HepG2 (cell line): ENCODE data around the gene CDCA5. TPM values are rescaled to one million over a fixed set of nuclear protein-coding genes. Genes with fewer than 3 reads are reported as not detected.
A peak's percentile ranks its signal among the peaks of the same experiment; 100 is the strongest.

Source experiments
- ATAC-seq: fragments of 200-7000 bp; cut with Tn5 transposase; 3 replicates; pipeline ENCODE4 v1.9.1; 2020; ENCODE audit warnings: mild to moderate bottlenecking, moderate library complexity
- BruUV-seq: library from RNA; stranded (reverse); fragments of 400-500 nt; replicated peaks from 2 replicates; lab custom pipeline; 2021; lab: Mats Ljungman, UMichigan
- CTCF ChIA-PET: fragments of 300-600 bp; formaldehyde crosslinking; extraction: SDS; loops from one replicate; lab custom pipeline; 2021; ENCODE audit warnings: low total read pairs, inconsistent platforms, low intra/inter-chr PET ratio; lab: Yijun Ruan, JAX
- POLR2A ChIA-PET: fragments of 350-600 bp; sonication (Branson Sonifier 250); formaldehyde crosslinking; loops from one replicate; lab custom pipeline; 2020; ENCODE audit warnings: antibody characterized with exemption, inconsistent platforms; lab: Yijun Ruan, JAX
- DNase-seq: peaks from one replicate; pipeline ENCODE4 v3.0.0-alpha.2; 2015; ENCODE audit warnings: low spot score
- FAIRE-seq: peaks from 3 replicates; lab custom pipeline; 2011; peaks lifted over from hg19 to GRCh38; lab: Jason Lieb, UNC
- H2AFZ ChIP-seq: one replicate; pipeline ENCODE4 v1.6.1; 2011; ENCODE audit warnings: low read length, inconsistent platforms
- H3K27ac ChIP-seq: fragments of 300-600 bp; 3 replicates; pipeline ENCODE4 v1.8.0; 2011; ENCODE audit warnings: mixed run types, mild to moderate bottlenecking, mixed read lengths, low read length, inconsistent platforms; ENCODE audit not compliant: insufficient read depth; ENCODE audit errors: extremely low read length
- H3K27me3 ChIP-seq, 2 experiments: fragments of 200-600 bp in 1 of 2; 2 replicates in 1 of 2; 3 replicates in 1 of 2; pipeline versions ENCODE4 v1.6.0 to v1.8.0; 2011; ENCODE audit warnings: low read length in 2 of 2, mild to moderate bottlenecking in 2 of 2, moderate library complexity in 2 of 2, inconsistent platforms in 1 of 2; ENCODE audit not compliant: insufficient read depth in 2 of 2, control insufficient read depth in 1 of 2
- H3K36me3 ChIP-seq, 2 experiments: fragments of 200-600 bp in 1 of 2; replicated peaks in 1 of 2; 2 replicates in 1 of 2; 3 replicates in 1 of 2; pipeline versions ENCODE4 v1.5.1 to v1.8.0; 2011; ENCODE audit warnings: low read length in 2 of 2, inconsistent platforms in 1 of 2; ENCODE audit not compliant: insufficient read depth in 2 of 2, control insufficient read depth in 1 of 2
- H3K4me1 ChIP-seq: 2 replicates; pipeline ENCODE4 v1.5.1; 2012; ENCODE audit warnings: low read length, inconsistent platforms; ENCODE audit not compliant: insufficient read depth
- H3K4me2 ChIP-seq: 2 replicates; pipeline ENCODE4 v1.6.0; 2011; ENCODE audit warnings: low read depth, low read length, inconsistent platforms
- H3K4me3 ChIP-seq, 3 experiments: fragments of 200-600 bp in 1 of 3; sonication (generic), shearing (Covaris generic) in 1 of 3; replicated peaks in 1 of 3; 2 replicates each; pipeline ENCODE4 v1.5.1; 2011 to 2016; ENCODE audit warnings: low read length in 3 of 3, inconsistent platforms in 2 of 3, low read depth in 2 of 3, mild to moderate bottlenecking in 2 of 3, control low read depth in 1 of 3, mixed read lengths in 1 of 3; ENCODE audit not compliant: insufficient read depth in 1 of 3
- H3K79me2 ChIP-seq: one replicate; pipeline ENCODE4 v1.6.1; 2011; ENCODE audit warnings: low read length, inconsistent platforms; ENCODE audit not compliant: insufficient read depth
- H3K9ac ChIP-seq: 2 replicates; pipeline ENCODE4 v1.6.0; 2011; ENCODE audit warnings: mild to moderate bottlenecking, low read depth, low read length, inconsistent platforms; ENCODE audit not compliant: insufficient read depth
- H3K9me3 ChIP-seq: 2 replicates; pipeline ENCODE4 v1.5.1; 2012; ENCODE audit warnings: mild to moderate bottlenecking, low read length
- H4K20me1 ChIP-seq: 2 replicates; pipeline ENCODE4 v1.6.0; 2011; ENCODE audit warnings: inconsistent platforms, mild to moderate bottlenecking, low read length, moderate library complexity; ENCODE audit not compliant: insufficient read depth
- FOXO1 ChIP-seq: sonication (generic); formaldehyde crosslinking; IDR thresholded peaks from 2 replicates; pipeline ENCODE4 v1.4.0; 2020; ENCODE audit warnings: missing genetic modification reagents
- GATAD1 ChIP-seq: IDR thresholded peaks from 2 replicates; pipeline ENCODE4 v1.6.1; 2016; ENCODE audit warnings: missing genetic modification reagents, missing compliant biosample characterization
- HOXA5 ChIP-seq: sonication (generic); formaldehyde crosslinking; IDR thresholded peaks from 2 replicates; pipeline ENCODE4 v1.4.0; 2020; ENCODE audit warnings: missing genetic modification reagents
- ISX ChIP-seq: sonication (generic); formaldehyde crosslinking; conservative IDR thresholded peaks from 2 replicates; pipeline ENCODE4 v1.5.0; 2020; ENCODE audit warnings: missing genetic modification reagents
- KLF12 ChIP-seq: sonication (generic); formaldehyde crosslinking; IDR thresholded peaks from 2 replicates; pipeline ENCODE4 v1.4.0; 2020; ENCODE audit warnings: missing genetic modification reagents, borderline replicate concordance
- KMT2B ChIP-seq: IDR thresholded peaks from 2 replicates; pipeline ENCODE4 v1.6.1; 2016; ENCODE audit warnings: missing genetic modification reagents, missing compliant biosample characterization
- MXD1 ChIP-seq: sonication (generic); formaldehyde crosslinking; IDR thresholded peaks from 2 replicates; pipeline ENCODE4 v1.4.0; 2020; ENCODE audit warnings: mild to moderate bottlenecking, missing genetic modification reagents
- PCBP2 ChIP-seq: fragments of 200-400 bp; formaldehyde crosslinking; optimal IDR thresholded peaks from 2 replicates; pipeline ENCODE3; 2018; ENCODE audit warnings: low read length, low read depth; ENCODE audit not compliant: poor library complexity, severe bottlenecking
- PLRG1 ChIP-seq: fragments of 450-650 bp; conservative IDR thresholded peaks from 2 replicates; pipeline ENCODE4 v1.6.1; 2016
- RBM39 ChIP-seq: fragments of 200-400 bp; formaldehyde crosslinking; IDR thresholded peaks from one replicate; pipeline ENCODE4 v1.6.1; 2018; ENCODE audit warnings: antibody characterized with exemption, mild to moderate bottlenecking, low read depth, low read length; ENCODE audit not compliant: poor library complexity, severe bottlenecking
- ZEB1 ChIP-seq: IDR thresholded peaks from 2 replicates; pipeline ENCODE4 v1.6.1; 2012; ENCODE audit warnings: mild to moderate bottlenecking, low read depth, inconsistent platforms; ENCODE audit not compliant: insufficient replicate concordance
- ZNF251 ChIP-seq: sonication (generic); formaldehyde crosslinking; IDR thresholded peaks from 2 replicates; pipeline ENCODE4 v1.9.0; 2021; ENCODE audit warnings: mild to moderate bottlenecking, missing genetic modification reagents
- ZNF556 ChIP-seq: sonication (generic); formaldehyde crosslinking; IDR thresholded peaks from 2 replicates; pipeline ENCODE4 v1.4.0; 2020; ENCODE audit warnings: mild to moderate bottlenecking, missing genetic modification reagents, borderline replicate concordance
- WGBS: methylation state at CpG from one replicate; pipeline ENCODE4 v1.1.6; 2017; ENCODE audit warnings: low lambda C conversion rate; 5-methylcytosine and 5-hydroxymethylcytosine counted together
- in situ Hi-C: cut with HindIII; loops from 2 replicates; pipeline ENCODE4 v1.10.0; 2017; ENCODE audit warnings: low pct_unique_long_range_greater_than_20kb; ENCODE audit not compliant: extremely low pct_ligation_motif_present
- intact Hi-C: fragments of 100-400 bp; cut with micrococcal nuclease; formaldehyde crosslinking; loops from one replicate; pipeline ENCODE4 v1.10.0; 2022; ENCODE audit not compliant: unreplicated experiment
- polyA plus RNA-seq, 8 experiments: library from polyadenylated mRNA; depleted of rRNA in 3 of 8; stranded (reverse) in 7 of 8; unstranded in 1 of 8; fragments of >200 nt; fragmentation: Illumina TruSeq in 4 of 8; extraction: Trizol in 4 of 8; gene quantifications; 2 replicates each; pipeline versions ENCODE4 v1.2.1 to v1.2.3, GENCODE V29; 2011 to 2016; ENCODE audit warnings: low read depth in 4 of 8, missing spikeins in 1 of 8, mixed read lengths in 1 of 8; ENCODE audit not compliant: insufficient read depth in 1 of 8
- total RNA-seq, 5 experiments: library from RNA; depleted of rRNA; stranded (reverse); fragments of >200 nt; fragmentation: Illumina TruSeq; extraction: Trizol; gene quantifications; 2 replicates each; pipeline ENCODE4 v1.2.3, GENCODE V29; 2016; ENCODE audit warnings: low read depth in 1 of 5
- TF ChIP-seq, protein P1 (sequence below): sonication (generic); formaldehyde crosslinking; IDR thresholded peaks from 2 replicates; pipeline ENCODE4 v1.4.0; 2020; ENCODE audit warnings: mild to moderate bottlenecking, missing genetic modification reagents
- TF ChIP-seq, protein P2 (sequence below): sonication (generic); formaldehyde crosslinking; IDR thresholded peaks from 2 replicates; pipeline ENCODE4 v1.4.0; 2020; ENCODE audit warnings: mild to moderate bottlenecking, missing genetic modification reagents

CDCA5 gene
- total and polyA plus RNA-seq, 2 of the 13 experiments (the other 11 are each of a cell fraction or from before 2014, with no cell fraction given) = 13.5 to 50.6 TPM

GRCh38 chr11:65095974-65096806, 12.3 kb upstream of the CDCA5 start, which contains the start of gene VPS51:
Gene VPS51, plus strand, starts transcription at chr11:65096214. Its CDS starts 37 bp downstream, at chr11:65096251.
- Histone ChIP-seq H3K27ac (peak within 1 kb of the TSS; percentile 93), H3K79me2 (peaks cover 5% of the 10 kb centered on the region), H3K4me3 (peak within 1 kb of the TSS; percentile 78 to 85 (median 83)), H3K4me1 (peaks cover 50% of the 10 kb centered on the region), H3K36me3 (peaks cover 0 to 4% of the 10 kb centered on the region in 2 experiments; a peak in 1 of 5 replicates), H2AFZ (no peak within 1 kb of the TSS), H4K20me1 (no peaks in the 10 kb centered on the region), H3K4me2 (peak within 1 kb of the TSS; percentile 98), H3K9me3 (no peaks in the 10 kb centered on the region), H3K27me3 (no peaks in the 10 kb centered on the region; a peak in 1 of 5 replicates), H3K9ac (peak within 1 kb of the TSS; percentile 83)
- WGBS = 3% methylated on average over 7 of the region's 52 CpGs
- CTCF ChIA-PET = no interaction called here
- DNase-seq (peak; percentile 87), ATAC-seq (peak; percentile 98), FAIRE-seq (peak; percentile 55)
- POLR2A ChIA-PET = interaction anchor here (0.6 to 8.1 kb wide), 25 partner anchors 16 to 380 kb away, joined by 3 to 86 read pairs (median 4); partner anchors contain the start of genes ARL2, BATF2, CAPN1 and FAU
- in situ Hi-C loops = no loop called here
- intact Hi-C loops = loop anchor here (2.0 kb wide), 1 partner anchor 15 kb away; the partner anchor contains the start of gene TM7SF2
- BruUV-seq = TSS peak; percentile 92
- TF ChIP-seq MXD1 (peak; percentile 58), KMT2B (CRISPR knock-in tag) (peak; percentile 86), ZNF556 (peak; percentile 86; the same call in 1 of the 2 replicates), PLRG1 (no peak), ZEB1 (peak; percentile 90), KLF12 (CRISPR knock-in tag) (peak; percentile 68), RBM39 (peak; percentile 91), PCBP2 (no peak), FOXO1 (peak; percentile 66; the same call in 1 of the 2 replicates), HOXA5 (CRISPR knock-in tag) (peak; percentile 71; the same call in 1 of the 2 replicates), ISX (CRISPR knock-in tag) (no peak), GATAD1 (CRISPR knock-in tag) (peak; percentile 97), ZNF251 (CRISPR knock-in tag) (no peak)
- TF ChIP-seq, protein P1, sequence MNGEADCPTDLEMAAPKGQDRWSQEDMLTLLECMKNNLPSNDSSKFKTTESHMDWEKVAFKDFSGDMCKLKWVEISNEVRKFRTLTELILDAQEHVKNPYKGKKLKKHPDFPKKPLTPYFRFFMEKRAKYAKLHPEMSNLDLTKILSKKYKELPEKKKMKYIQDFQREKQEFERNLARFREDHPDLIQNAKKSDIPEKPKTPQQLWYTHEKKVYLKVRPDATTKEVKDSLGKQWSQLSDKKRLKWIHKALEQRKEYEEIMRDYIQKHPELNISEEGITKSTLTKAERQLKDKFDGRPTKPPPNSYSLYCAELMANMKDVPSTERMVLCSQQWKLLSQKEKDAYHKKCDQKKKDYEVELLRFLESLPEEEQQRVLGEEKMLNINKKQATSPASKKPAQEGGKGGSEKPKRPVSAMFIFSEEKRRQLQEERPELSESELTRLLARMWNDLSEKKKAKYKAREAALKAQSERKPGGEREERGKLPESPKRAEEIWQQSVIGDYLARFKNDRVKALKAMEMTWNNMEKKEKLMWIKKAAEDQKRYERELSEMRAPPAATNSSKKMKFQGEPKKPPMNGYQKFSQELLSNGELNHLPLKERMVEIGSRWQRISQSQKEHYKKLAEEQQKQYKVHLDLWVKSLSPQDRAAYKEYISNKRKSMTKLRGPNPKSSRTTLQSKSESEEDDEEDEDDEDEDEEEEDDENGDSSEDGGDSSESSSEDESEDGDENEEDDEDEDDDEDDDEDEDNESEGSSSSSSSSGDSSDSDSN = peak; percentile 55; the same call in 1 of the 2 replicates
- TF ChIP-seq, protein P2, sequence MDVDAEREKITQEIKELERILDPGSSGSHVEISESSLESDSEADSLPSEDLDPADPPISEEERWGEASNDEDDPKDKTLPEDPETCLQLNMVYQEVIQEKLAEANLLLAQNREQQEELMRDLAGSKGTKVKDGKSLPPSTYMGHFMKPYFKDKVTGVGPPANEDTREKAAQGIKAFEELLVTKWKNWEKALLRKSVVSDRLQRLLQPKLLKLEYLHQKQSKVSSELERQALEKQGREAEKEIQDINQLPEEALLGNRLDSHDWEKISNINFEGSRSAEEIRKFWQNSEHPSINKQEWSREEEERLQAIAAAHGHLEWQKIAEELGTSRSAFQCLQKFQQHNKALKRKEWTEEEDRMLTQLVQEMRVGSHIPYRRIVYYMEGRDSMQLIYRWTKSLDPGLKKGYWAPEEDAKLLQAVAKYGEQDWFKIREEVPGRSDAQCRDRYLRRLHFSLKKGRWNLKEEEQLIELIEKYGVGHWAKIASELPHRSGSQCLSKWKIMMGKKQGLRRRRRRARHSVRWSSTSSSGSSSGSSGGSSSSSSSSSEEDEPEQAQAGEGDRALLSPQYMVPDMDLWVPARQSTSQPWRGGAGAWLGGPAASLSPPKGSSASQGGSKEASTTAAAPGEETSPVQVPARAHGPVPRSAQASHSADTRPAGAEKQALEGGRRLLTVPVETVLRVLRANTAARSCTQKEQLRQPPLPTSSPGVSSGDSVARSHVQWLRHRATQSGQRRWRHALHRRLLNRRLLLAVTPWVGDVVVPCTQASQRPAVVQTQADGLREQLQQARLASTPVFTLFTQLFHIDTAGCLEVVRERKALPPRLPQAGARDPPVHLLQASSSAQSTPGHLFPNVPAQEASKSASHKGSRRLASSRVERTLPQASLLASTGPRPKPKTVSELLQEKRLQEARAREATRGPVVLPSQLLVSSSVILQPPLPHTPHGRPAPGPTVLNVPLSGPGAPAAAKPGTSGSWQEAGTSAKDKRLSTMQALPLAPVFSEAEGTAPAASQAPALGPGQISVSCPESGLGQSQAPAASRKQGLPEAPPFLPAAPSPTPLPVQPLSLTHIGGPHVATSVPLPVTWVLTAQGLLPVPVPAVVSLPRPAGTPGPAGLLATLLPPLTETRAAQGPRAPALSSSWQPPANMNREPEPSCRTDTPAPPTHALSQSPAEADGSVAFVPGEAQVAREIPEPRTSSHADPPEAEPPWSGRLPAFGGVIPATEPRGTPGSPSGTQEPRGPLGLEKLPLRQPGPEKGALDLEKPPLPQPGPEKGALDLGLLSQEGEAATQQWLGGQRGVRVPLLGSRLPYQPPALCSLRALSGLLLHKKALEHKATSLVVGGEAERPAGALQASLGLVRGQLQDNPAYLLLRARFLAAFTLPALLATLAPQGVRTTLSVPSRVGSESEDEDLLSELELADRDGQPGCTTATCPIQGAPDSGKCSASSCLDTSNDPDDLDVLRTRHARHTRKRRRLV (CRISPR knock-in tag) = peak; percentile 54; the same call in 1 of the 2 replicates
